Measurements from ENCODE around the gene TELO2.

Gene TELO2

GRCh38 chr16:1546430-1546829, 53.3 kb downstream of the TELO2 start:
- TF ChIP-seq POLR2AphosphoS5 (IDR thresholded peaks at IDR 0.05; ENCODE audit: low read depth, low read length) (no peak), TAF1 (IDR thresholded peaks at IDR 0.05; ENCODE audit: borderline replicate concordance, low read depth, low read length) (no peak), POLR2A (IDR thresholded peaks at IDR 0.05; ENCODE audit: low read depth, low read length) (no peak)
- FAIRE-seq (no peak), DNase-seq (ENCODE audit: insufficient read length) (no peak)

- no peak for TF ChIP-seq POLR2A (IDR thresholded peaks at IDR 0.05; ENCODE audit: low read depth, low read length)
- TF ChIP-seq POLR2AphosphoS5 (IDR thresholded peaks at IDR 0.05; ENCODE audit: low read depth, low read length): no peak
- TF ChIP-seq TAF1 (IDR thresholded peaks at IDR 0.05; ENCODE audit: borderline replicate concordance, low read depth, low read length): no peak
- DNase-seq (ENCODE audit: insufficient read length) (no peak), FAIRE-seq (no peak)
These were observed 55.1 kb downstream of the TELO2 start for GRCh38 chr16:1548233-1548632.

GRCh38 chr16:1548727-1549126, 55.6 kb downstream of the TELO2 start:
- no peak for TF ChIP-seq POLR2AphosphoS5 (IDR thresholded peaks at IDR 0.05; ENCODE audit: low read depth, low read length)
- no peak for TF ChIP-seq TAF1 (IDR thresholded peaks at IDR 0.05; ENCODE audit: borderline replicate concordance, low read depth, low read length)
- no peak for TF ChIP-seq POLR2A (IDR thresholded peaks at IDR 0.05; ENCODE audit: low read depth, low read length)
- DNase-seq (ENCODE audit: insufficient read length) (no peak), FAIRE-seq (no peak)

GRCh38 chr16:1550069-1550468, 56.9 kb downstream of the TELO2 start:
- no peak for DNase-seq (ENCODE audit: insufficient read length)
- TF ChIP-seq POLR2A (IDR thresholded peaks at IDR 0.05; ENCODE audit: low read depth, low read length): no peak
- no peak for TF ChIP-seq POLR2AphosphoS5 (IDR thresholded peaks at IDR 0.05; ENCODE audit: low read depth, low read length)
- TF ChIP-seq TAF1 (IDR thresholded peaks at IDR 0.05; ENCODE audit: borderline replicate concordance, low read depth, low read length): no peak
- FAIRE-seq: no peak

- FAIRE-seq: no peak
- no peak for TF ChIP-seq TAF1 (IDR thresholded peaks at IDR 0.05; ENCODE audit: borderline replicate concordance, low read depth, low read length)
- no peak for TF ChIP-seq POLR2A (IDR thresholded peaks at IDR 0.05; ENCODE audit: low read depth, low read length)
- no peak for TF ChIP-seq POLR2AphosphoS5 (IDR thresholded peaks at IDR 0.05; ENCODE audit: low read depth, low read length)
- DNase-seq (ENCODE audit: insufficient read length): no peak
These were observed 57.5 kb downstream of the TELO2 start for GRCh38 chr16:1550696-1551095.

GRCh38 chr16:1551166-1551565, 58.0 kb downstream of the TELO2 start:
- TF ChIP-seq POLR2A (IDR thresholded peaks at IDR 0.05; ENCODE audit: low read depth, low read length) (no peak), TAF1 (IDR thresholded peaks at IDR 0.05; ENCODE audit: borderline replicate concordance, low read depth, low read length) (no peak), POLR2AphosphoS5 (IDR thresholded peaks at IDR 0.05; ENCODE audit: low read depth, low read length) (no peak)
- no peak for FAIRE-seq
- no peak for DNase-seq (ENCODE audit: insufficient read length)

GRCh38 chr16:1552129-1552528, 59.0 kb downstream of the TELO2 start:
- no peak for FAIRE-seq
- TF ChIP-seq POLR2A (IDR thresholded peaks at IDR 0.05; ENCODE audit: low read depth, low read length) (no peak), TAF1 (IDR thresholded peaks at IDR 0.05; ENCODE audit: borderline replicate concordance, low read depth, low read length) (no peak), POLR2AphosphoS5 (IDR thresholded peaks at IDR 0.05; ENCODE audit: low read depth, low read length) (no peak)
- no peak for DNase-seq (ENCODE audit: insufficient read length)

GRCh38 chr16:1553946-1554825, 61.0 kb downstream of the TELO2 start:
- FAIRE-seq (no peak), DNase-seq (ENCODE audit: insufficient read length) (no peak)
- TF ChIP-seq POLR2AphosphoS5 (IDR thresholded peaks at IDR 0.05; ENCODE audit: low read depth, low read length) (no peak), POLR2A (IDR thresholded peaks at IDR 0.05; ENCODE audit: low read depth, low read length) (no peak), TAF1 (IDR thresholded peaks at IDR 0.05; ENCODE audit: borderline replicate concordance, low read depth, low read length) (no peak)

- no peak for DNase-seq (ENCODE audit: insufficient read length)
- TF ChIP-seq POLR2AphosphoS5 (IDR thresholded peaks at IDR 0.05; ENCODE audit: low read depth, low read length): no peak
- TF ChIP-seq TAF1 (IDR thresholded peaks at IDR 0.05; ENCODE audit: borderline replicate concordance, low read depth, low read length): no peak
- TF ChIP-seq POLR2A (IDR thresholded peaks at IDR 0.05; ENCODE audit: low read depth, low read length): no peak
- FAIRE-seq: no peak
These were observed 61.8 kb downstream of the TELO2 start for GRCh38 chr16:1554826-1555445.

- FAIRE-seq: no peak
- no peak for DNase-seq (ENCODE audit: insufficient read length)
- no peak for TF ChIP-seq POLR2A (IDR thresholded peaks at IDR 0.05; ENCODE audit: low read depth, low read length)
- TF ChIP-seq TAF1 (IDR thresholded peaks at IDR 0.05; ENCODE audit: borderline replicate concordance, low read depth, low read length): no peak
- TF ChIP-seq POLR2AphosphoS5 (IDR thresholded peaks at IDR 0.05; ENCODE audit: low read depth, low read length): no peak
These were observed 63.1 kb downstream of the TELO2 start for GRCh38 chr16:1556254-1556653.

GRCh38 chr16:1557074-1557473, 63.9 kb downstream of the TELO2 start:
- FAIRE-seq (no peak), DNase-seq (ENCODE audit: insufficient read length) (no peak)
- TF ChIP-seq POLR2A (IDR thresholded peaks at IDR 0.05; ENCODE audit: low read depth, low read length) (no peak), POLR2AphosphoS5 (IDR thresholded peaks at IDR 0.05; ENCODE audit: low read depth, low read length) (no peak), TAF1 (IDR thresholded peaks at IDR 0.05; ENCODE audit: borderline replicate concordance, low read depth, low read length) (no peak)

- DNase-seq (ENCODE audit: insufficient read length) (no peak), FAIRE-seq (no peak)
- TF ChIP-seq POLR2AphosphoS5 (IDR thresholded peaks at IDR 0.05; ENCODE audit: low read depth, low read length) (no peak), POLR2A (IDR thresholded peaks at IDR 0.05; ENCODE audit: low read depth, low read length) (no peak), TAF1 (IDR thresholded peaks at IDR 0.05; ENCODE audit: borderline replicate concordance, low read depth, low read length) (no peak)
These were observed 64.4 kb downstream of the TELO2 start for GRCh38 chr16:1557576-1557975.

Data from GM12892 (cell line).